Stimulated activated CD4-positive, alpha-beta T cell treated with anti-CD3 and anti-CD28 coated beads, TNF-alpha, amount 100 ng/mL, for 48 hours (primary cell): ENCODE results near the gene DLL3.
A peak's percentile ranks its signal among the peaks of the same experiment; 100 is the strongest.

Source experiments
- DNase-seq, 3 donors: peaks; one replicate each; pipeline ENCODE4 v3.0.0-alpha.2; 2020; ENCODE audit warnings: low read depth in 3 of 3

Gene DLL3

GRCh38 chr19:39481676-39482075 lies 17.1 kb upstream of the DLL3 start:
- no peak for DNase-seq

DNA sequence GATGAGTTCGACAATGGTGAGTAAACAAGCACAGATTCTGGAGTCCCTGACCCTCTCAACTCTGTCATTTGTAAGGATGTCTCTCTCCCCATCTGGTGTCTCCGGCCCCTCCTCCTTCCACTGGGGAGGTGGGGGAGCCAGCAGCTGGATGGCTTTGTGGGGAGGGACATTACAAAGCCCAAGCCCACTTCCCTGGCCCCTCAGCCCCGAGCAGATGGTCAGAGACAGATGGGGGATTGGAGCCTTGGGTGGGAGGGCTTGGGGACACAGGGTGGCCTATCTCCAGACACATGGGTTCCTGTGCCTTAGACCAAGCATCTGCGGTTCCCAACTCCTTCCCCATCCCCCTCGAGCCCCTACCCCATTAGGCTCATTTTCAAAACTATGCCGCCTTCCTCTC lies 15.6 kb upstream of the DLL3 start:
- no peak for DNase-seq

DNA sequence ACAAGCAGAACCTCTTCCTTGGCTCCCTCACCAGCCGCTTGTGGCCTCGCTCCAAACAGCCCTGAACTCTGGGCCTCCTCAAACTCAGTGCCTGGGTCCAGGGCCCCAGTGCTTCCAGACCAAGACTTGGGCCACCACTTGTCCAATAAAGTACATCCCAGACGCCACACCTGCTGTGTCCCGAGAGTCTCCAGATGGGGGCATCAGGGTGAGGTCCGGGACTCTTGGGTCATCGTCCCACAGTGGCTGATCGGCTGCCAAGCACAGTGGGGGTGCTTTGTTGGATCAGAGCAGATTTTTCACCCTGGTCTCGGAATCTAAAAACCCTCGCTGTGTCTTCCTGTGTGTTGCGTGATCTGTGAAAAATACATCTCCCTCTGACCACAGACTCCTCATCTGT lies 9.0 kb upstream of the DLL3 start:
- no peak for DNase-seq

DNA sequence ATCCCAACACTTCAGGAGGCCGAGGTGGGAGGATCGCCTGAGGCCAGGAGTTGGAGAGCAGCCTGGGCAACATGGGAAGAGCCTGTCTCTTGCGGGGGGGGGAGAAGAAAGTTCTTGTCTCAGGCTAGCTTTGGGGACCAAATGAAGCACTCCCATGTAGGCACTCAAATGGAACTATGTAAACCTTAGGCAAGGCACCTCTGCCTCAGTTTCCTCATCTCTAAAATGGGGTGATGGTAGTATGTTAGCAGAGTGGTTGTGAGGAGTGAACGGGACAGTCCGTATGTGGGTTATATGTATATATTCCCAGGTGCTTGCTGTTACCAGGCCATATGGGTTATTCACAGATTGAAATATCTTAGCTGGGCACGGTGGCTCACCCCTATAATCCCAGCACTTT lies 6.5 kb upstream of the DLL3 start:
- no peak for DNase-seq

DNA sequence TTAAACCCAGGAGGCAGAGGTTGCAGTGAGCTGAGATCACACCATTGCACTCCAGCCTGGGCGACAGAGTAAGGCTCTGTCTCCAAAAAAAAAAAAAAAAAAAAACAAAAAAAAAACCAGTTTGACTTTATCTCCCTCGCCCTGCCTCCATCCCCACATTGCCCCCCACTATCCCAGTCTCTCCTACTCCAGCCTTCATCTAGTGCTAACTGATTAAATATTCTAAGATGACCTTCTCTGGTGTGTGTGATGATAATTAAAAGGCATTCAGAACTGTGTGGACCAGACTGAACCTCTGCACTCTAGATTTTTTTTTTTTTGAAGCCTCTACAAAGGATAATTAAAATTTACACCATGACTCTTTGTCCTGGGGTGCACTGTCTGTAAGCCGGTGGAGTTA lies 6.0 kb upstream of the DLL3 start:
- no peak for DNase-seq

GRCh38 chr19:39494661-39495060 lies 4.1 kb upstream of the DLL3 start:
- DNase-seq: no peak

GRCh38 chr19:39496063-39496462 lies 2.7 kb upstream of the DLL3 start:
- no peak for DNase-seq

- DNase-seq: no peak
Measured at GRCh38 chr19:39497701-39497995, 1.1 kb upstream of the DLL3 start.

DNA sequence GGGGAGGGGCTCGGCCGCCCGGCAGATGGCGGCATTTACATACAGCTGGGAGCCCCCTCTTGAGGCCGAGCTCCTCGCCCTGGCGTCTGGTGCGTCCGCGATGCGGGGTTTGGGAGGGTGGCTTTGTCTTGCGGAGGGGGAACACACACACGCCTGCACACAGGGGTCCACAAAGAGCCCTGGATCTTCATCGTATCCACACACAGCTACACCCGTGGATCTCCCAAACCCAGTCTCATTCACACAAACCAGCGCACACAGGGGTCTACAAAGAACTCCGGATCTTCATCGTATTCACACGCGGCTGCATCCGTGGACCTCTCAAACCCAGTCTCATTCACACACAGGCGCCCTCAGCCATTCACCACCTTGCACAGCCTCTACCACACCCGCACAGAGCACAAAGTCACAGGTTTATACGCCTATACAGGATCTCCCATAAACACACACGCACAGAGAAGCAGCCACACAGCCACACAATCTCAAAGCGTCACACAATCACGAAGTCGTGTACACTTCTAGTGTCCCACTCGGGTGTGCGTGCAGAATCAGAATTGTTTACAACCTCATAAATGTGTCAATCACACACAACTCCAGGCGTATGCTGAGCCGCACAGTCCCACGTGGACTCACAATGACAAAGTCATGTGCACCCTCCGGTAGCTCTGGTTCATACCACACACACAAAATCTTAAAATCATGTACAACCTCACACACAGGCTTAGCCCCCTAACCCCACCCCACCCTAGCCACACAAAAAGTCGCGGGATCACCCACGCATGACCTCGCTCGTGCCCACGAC lies 550 bp upstream of the DLL3 start:
- no peak for DNase-seq

GRCh38 chr19:39499932-39500331 lies 1.2 kb downstream of the DLL3 start:
- no peak for DNase-seq

DNA sequence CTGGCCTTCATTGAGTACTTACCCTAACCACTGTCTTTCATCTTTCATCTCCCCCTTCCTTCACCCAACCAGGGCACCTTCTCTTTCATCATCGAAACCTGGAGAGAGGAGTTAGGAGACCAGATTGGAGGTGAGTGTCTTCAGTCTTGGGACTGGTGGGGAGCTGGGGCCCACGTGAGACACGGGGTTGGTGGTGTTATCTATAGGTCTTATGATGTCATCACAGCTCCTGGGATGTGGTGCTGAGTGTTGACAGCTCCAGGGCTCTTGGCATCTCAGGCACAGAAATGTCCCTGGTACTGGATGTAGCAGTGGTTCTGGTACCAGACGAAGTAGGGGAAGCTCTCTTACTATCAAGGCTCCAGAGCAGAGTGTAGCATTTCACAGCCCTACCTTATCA lies 1.8 kb downstream of the DLL3 start:
- no peak for DNase-seq

DNA sequence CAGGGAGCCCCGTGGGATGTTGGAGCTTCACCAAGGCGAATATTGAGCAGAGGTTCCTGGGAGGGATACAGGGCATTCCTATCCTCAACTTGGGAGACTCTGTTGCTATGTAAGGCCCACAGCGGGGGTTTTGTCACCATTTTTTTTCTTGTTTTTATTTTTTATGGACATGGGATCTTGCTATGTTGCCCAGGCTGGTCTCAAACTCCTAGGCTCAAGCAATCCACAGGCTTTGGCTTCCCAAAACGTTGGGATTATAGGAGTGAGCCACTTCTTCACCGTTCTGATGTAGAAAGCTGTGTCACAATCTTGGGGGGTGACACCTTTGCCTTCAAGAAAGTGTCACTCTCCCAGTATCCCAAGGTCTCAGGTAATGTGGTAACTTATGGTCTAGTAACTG lies 2.6 kb downstream of the DLL3 start:
- DNase-seq: no peak

DNA sequence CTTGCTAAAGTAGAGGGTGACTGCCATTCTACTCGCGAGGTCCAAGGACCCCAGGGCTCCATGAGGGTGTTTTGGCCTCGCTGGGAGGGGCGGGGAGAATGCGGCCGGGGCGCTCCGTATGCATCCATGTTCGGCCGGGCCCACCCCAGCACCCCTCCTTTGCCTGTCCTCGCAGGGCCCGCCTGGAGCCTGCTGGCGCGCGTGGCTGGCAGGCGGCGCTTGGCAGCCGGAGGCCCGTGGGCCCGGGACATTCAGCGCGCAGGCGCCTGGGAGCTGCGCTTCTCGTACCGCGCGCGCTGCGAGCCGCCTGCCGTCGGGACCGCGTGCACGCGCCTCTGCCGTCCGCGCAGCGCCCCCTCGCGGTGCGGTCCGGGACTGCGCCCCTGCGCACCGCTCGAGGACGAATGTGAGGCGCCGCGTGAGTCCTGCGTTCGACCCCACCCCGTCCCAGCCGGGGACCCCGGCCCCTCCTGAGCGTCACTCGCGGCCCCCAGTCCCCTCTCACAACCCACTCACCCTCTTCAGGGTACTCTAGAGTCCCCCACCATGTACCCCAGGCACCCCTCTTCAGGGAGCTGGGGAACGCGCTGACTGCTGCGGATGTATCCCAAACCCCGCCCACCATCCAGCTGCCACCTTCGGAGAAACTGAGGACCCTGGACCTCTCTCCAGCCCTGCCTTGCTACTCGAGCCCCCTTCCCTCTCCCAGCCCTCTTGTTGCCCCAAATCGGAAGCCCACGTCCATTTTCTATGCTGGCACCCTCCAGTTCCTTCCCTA lies 4.1 kb downstream of the DLL3 start:
- DNase-seq: peak; percentile 60 to 72 (median 65)

DNA sequence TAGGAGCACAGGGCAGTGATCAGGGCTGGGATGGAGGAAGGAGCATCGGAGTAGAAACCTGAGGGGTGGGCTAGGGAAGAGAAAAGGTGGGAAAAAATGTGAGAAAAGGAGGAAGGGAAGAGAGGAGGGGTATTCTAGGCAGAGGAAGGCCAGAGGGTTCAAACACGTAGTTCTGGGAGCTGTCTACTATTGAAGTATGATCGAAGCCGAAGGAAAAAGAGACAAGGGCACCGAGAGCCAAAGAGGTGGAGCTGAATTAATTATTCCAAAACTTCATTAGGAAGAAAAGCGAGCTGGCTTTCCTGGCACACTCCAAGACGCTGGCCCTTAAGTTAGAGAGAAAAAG lies 7.8 kb downstream of the DLL3 start:
- DNase-seq: no peak

DNA sequence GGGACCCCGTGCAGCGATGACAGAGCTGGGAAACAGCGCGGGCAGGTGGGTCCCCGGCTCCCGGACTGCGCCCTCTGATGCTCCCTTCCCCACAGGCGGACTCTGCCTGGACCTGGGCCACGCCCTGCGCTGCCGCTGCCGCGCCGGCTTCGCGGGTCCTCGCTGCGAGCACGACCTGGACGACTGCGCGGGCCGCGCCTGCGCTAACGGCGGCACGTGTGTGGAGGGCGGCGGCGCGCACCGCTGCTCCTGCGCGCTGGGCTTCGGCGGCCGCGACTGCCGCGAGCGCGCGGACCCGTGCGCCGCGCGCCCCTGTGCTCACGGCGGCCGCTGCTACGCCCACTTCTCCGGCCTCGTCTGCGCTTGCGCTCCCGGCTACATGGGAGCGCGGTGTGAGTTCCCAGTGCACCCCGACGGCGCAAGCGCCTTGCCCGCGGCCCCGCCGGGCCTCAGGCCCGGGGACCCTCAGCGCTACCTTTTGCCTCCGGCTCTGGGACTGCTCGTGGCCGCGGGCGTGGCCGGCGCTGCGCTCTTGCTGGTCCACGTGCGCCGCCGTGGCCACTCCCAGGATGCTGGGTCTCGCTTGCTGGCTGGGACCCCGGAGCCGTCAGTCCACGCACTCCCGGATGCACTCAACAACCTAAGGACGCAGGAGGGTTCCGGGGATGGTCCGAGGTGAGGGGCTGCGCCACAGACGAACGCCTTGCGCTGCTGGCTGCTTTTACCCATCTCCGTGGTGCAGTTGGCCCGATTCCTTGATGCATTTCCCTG lies 8.4 kb downstream of the DLL3 start:
- DNase-seq: peak; percentile 33 to 39 (median 37)

DNA sequence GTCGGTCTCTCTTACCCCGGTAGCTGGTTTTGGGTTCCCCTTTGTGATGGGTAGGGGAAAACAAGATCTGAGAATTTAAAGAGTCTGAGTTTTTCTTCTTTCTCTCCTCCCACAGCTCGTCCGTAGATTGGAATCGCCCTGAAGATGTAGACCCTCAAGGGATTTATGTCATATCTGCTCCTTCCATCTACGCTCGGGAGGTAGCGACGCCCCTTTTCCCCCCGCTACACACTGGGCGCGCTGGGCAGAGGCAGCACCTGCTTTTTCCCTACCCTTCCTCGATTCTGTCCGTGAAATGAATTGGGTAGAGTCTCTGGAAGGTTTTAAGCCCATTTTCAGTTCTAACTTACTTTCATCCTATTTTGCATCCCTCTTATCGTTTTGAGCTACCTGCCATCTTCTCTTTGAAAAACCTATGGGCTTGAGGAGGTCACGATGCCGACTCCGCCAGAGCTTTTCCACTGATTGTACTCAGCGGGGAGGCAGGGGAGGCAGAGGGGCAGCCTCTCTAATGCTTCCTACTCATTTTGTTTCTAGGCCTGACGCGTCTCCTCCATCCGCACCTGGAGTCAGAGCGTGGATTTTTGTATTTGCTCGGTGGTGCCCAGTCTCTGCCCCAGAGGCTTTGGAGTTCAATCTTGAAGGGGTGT lies 9.1 kb downstream of the DLL3 start:
- no peak for DNase-seq

DNA sequence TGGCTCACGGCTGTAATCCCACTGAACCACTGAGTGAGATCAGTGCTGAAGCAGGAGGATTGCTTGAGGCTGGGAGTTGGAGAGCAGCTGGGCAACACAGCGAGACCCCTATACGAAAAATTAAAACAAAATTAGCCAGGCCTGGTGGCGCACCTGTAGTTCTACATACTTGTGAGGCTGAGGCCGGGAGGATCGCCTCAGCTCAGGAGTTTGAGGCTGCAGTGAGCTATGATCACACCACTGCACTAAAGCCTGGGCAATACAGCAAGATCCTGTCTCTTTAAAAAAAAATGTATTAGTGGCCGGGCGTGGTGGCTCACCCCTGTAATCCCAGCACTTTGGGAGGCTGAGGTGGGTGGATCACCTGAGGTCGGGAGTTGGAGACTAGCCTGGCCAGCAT lies 9.9 kb downstream of the DLL3 start:
- DNase-seq: no peak

GRCh38 chr19:39509233-39509632 lies 10.5 kb downstream of the DLL3 start:
- DNase-seq: no peak

GRCh38 chr19:39512988-39513387 lies 14.2 kb downstream of the DLL3 start:
- no peak for DNase-seq

DNA sequence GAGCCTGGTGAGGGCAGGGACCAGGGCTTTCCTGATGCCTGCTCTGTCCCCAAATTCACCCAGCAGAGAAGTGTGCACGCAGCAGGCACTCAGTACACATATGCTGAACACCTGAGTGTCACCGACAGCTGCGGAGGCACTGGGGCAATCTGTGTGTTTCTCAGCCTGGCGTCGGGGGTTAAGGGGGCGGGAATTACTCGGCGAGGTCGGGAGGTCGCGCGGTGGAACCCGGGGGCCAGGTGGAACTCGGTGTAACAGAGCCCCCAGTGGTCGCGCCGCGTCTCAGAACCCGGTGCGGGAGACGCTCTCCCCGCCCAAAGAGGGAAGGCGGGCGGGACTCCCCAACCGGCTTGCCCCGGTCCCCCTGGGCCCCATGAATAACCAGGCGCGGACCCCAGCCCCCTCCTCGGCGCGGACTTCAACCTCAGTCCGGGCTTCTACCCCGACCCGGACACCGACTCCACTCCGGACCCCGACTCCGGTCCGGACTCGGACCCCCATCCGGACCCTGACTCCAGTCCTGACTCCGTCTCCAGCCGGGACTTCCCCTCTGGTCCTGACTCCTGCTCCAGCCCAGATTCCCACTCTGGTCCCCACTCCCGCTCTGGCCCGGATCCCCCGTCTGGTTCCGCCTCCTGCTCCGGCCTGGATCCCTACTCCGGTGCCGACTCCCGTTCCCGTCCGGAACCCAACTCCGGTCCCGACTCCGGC lies 16.2 kb downstream of the DLL3 start, which contains the start of gene SELENOV:
Gene SELENOV (plus strand): TSS at position 300 of the 711 bp plus-strand sequence. CDS start 74 bp downstream, at position 374.
- no peak for DNase-seq

DNA sequence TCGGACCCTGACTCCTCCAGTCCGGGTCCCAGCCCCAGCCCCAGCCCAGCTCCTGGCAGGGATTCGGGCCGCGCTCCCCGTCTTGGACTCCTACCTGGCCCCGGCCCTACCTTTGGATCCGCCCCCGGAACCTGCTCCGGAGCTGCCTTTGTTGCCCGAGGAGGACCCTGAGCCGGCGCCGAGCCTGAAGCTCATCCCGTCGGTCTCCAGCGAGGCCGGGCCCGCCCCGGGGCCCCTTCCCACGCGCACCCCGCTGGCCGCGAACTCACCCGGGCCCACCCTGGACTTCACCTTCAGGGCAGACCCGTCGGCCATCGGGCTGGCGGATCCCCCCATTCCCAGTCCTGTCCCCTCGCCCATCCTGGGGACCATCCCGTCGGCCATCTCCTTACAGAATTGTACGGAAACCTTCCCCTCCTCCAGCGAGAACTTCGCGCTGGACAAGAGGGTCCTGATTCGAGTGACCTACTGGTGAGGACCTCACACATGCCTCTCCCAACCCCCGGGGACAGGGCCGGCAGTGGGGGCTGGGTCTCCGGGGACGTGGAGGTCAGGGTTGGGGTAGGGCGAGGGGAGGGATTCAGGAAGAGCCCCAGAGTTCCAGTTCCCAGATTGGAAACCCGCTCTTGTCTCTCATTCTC lies 16.9 kb downstream of the DLL3 start:
- no peak for DNase-seq
